ENCODE measurements around the gene GNG7. TPM values are rescaled to one million over a fixed set of nuclear protein-coding genes. Genes with fewer than 3 reads are reported as not detected.
A peak's percentile ranks its signal among the peaks of the same experiment; 100 is the strongest.
"Not testable (repeated sequence)": the region's sequence is repeated elsewhere in the genome, so short reads cannot be mapped to it uniquely, and the experiment has no call there.

The GNG7 gene
- total RNA-seq, 2 experiments from 2014 or later = 1.1 to 1.2 TPM

DNA sequence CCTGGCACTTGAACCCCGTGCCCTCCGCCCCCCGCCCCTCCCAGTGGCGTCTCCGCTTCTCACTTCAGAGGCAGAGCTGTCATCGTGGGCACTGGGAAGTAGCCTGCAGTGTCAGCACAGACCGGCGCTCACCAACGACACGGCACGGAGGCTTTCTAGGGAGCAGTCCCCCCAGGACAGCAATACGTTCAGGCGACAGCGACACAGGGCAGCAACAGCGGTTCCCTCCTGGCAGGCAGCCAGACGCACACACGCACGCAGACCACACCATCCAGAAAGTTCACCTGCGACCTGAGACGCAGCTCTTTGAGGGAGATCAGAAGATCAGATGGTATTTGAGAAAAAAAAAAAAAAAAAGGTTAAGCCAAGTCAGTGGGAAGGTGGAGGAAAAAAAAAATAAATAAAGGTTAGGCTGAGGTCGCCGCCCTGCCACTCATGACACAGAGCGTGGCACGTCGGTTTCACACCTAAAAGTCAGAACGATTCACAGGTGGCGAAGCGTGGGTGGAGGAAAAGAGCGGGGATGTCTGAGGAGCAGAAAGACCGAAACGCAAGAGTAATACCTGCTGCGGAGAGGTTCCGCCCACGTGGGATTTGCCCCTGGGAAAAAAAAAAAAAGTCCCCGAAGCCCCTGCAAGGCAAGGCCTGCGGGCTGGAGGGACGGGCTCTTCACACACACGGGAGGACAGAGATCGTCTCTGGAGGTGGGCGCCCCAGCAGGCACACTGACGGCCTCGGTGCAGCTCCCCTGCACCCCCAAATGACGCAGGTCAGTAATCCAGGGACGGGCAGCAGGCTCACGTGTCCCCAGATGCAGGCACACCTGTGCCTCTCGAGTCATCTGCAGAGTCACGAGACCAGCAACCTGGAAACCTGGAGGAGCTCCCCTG, 94.5 kb downstream of the GNG7 start:
- Mint-ChIP-seq H3K9me3 (ENCODE audit: low read depth) (no peaks in the 10 kb centered on the region), H3K4me3 (peak overlapping the region; percentile 65), H3K36me3 (ENCODE audit: low read depth) (peaks cover 4% of the 10 kb centered on the region), H3K27ac (peak overlapping the region; percentile 77), H3K27me3 (peaks cover 9% of the 10 kb centered on the region), H3K4me1 (peaks cover 40% of the 10 kb centered on the region)
- POLR2A ChIA-PET = interaction anchor here (0.6 to 4.8 kb wide), 6 partner anchors 9 to 167 kb away, joined by 3 to 55 read pairs (median 4); partner anchors contain the start of gene GADD45B
- CTCF ChIA-PET = interaction anchor here (0.7 to 5.0 kb wide), 10 partner anchors 9 to 147 kb away, joined by 3 to 65 read pairs (median 4); partner anchors contain the start of gene GADD45B
- intact Hi-C loops (cut with DNase I, micrococcal nuclease) = loop anchor here (1.0 to 5.0 kb wide), 5 partner anchors 9 to 132 kb away; partner anchors contain the start of gene GADD45B (in 1 of the 2)
- ATAC-seq (peak; percentile 76), DNase-seq (peak; percentile 96)

DNA sequence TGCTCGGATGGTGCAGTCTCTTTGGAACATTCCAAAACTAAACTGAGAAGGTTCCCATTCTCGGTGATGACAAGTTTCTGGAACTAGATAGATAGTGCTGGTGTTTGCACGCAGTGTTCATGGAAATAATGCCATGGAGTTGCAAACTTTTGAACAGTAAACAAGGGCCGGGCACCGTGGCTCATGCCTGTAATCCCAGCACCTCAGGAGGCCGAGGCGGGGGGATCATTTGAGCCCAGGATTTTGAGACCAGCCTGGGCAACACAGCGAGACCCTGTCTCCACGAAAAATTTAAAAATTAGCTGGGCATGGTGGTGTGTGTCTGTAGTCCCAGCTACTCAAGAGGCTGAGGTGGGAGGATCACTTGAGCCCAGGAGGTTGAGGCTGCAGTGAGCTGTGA, 95.7 kb downstream of the GNG7 start:
- not testable (repeated sequence) for H3K27me3 Mint-ChIP-seq; H3K27ac Mint-ChIP-seq; ATAC-seq; DNase-seq; H3K9me3 Mint-ChIP-seq (ENCODE audit: low read depth); H3K36me3 Mint-ChIP-seq (ENCODE audit: low read depth)
- POLR2A ChIA-PET = interaction anchor here (1.2 kb wide), 1 partner anchor 12 kb away, joined by 4 read pairs; no protein-coding TSS in a partner anchor
- H3K4me1 Mint-ChIP-seq = peaks cover 39% of the 10 kb centered on the region
- intact Hi-C loops (cut with DNase I, micrococcal nuclease) = loop anchor here in 1 of 2 experiments (5.0 kb wide), 1 partner anchor 54 kb away; no protein-coding TSS in a partner anchor
- CTCF ChIA-PET = interaction anchor here (1.4 to 5.0 kb wide), 2 partner anchors 130 to 133 kb away, joined by 6 to 65 read pairs; partner anchors contain the start of gene GADD45B
- peak overlapping the region; percentile 65 for H3K4me3 Mint-ChIP-seq

DNA sequence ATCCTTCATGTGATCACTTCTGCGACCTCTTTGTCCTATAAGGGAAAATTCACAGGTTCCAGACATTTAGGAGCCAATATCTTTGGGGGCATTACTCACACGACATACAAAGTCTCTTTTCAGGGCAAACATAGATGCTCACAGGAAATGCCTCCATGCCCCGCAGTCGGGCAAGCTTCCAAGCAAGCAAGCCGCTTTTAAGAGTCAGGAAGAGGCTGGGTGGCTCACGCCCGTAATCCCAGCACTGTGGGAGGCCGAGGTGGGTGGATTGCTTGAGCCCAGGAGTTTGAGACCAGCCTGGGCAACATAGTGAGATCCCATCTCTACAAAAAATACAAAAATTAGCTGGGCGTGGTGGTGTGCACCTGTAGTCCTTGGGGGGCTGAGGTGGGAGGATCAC, 96.6 kb downstream of the GNG7 start:
- DNase-seq; POLR2A ChIA-PET; ATAC-seq; H3K4me3 Mint-ChIP-seq; H3K9me3 Mint-ChIP-seq (ENCODE audit: low read depth); H3K36me3 Mint-ChIP-seq (ENCODE audit: low read depth); H3K27ac Mint-ChIP-seq; CTCF ChIA-PET: not testable (repeated sequence)
- peaks cover 12% of the 10 kb centered on the region for H3K27me3 Mint-ChIP-seq
- H3K4me1 Mint-ChIP-seq = peaks cover 36% of the 10 kb centered on the region
- intact Hi-C loops (cut with DNase I, micrococcal nuclease) = loop anchor here in 1 of 2 experiments (5.0 kb wide), 1 partner anchor 54 kb away; no protein-coding TSS in a partner anchor

DNA sequence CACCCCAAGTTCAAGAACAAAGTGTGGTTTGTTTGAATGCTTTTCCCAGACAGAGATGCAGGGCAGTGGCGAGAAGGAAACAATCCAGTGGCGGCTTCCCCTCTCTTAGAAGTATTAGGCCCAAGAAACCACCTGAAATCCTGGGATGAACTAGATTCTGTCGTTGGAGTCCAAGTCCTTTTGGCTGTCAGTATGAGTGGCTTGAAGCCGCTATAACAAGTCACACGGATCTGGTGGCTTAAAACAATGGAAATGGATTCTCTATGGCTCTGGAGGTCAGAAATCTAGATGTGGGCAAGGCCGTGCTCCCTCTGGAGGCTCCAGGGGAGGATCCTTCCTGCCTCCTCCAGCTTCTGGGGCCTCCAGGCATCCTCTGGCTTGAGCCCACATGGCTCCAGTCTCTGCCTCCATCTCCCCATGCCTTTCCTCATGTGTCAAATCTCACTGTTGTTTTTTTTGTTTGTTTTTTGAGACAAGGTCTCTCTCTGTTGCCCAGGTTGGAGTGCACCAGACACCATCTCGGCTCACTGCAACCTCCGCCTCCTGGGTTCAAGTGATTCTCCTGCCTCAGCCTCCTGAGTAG, 97.7 kb downstream of the GNG7 start:
- intact Hi-C loops (cut with DNase I, micrococcal nuclease) = loop anchor here in 1 of 2 experiments (5.0 kb wide), 1 partner anchor 53 kb away; no protein-coding TSS in a partner anchor
- Mint-ChIP-seq H3K27me3 (peaks cover 12% of the 10 kb centered on the region), H3K36me3 (ENCODE audit: low read depth) (peaks cover 5% of the 10 kb centered on the region), H3K4me1 (peaks cover 31% of the 10 kb centered on the region), H3K9me3 (ENCODE audit: low read depth) (no peaks in the 10 kb centered on the region), H3K27ac (no peak overlapping the region), H3K4me3 (no peak overlapping the region)
- ChIA-PET POLR2A (no interaction called here), CTCF (no interaction called here)
- ATAC-seq (no peak), DNase-seq (no peak)

DNA sequence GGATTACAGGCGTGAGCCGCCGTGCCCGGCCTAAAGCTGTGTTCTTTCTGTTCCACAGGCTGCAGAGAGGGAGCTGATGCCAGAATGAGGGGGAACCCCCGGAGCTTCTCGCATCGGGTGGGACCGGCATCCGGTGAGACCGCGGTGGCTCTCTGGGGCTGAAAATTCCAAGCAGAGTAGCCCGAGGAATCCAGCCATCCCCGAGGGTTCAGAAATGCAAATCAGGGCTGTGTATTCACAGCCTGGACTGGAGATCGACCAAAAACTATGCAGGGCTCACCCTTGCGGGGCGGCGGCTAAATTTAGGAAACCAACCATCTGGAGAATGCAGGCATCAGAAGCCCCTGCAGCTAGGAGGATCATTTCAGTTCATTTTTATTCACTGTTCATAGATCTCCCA, 99.2 kb downstream of the GNG7 start:
- DNase-seq (no peak), ATAC-seq (no peak)
- peaks cover 5% of the 10 kb centered on the region for H3K36me3 Mint-ChIP-seq (ENCODE audit: low read depth)
- ChIA-PET POLR2A (interaction anchor here (0.6 to 1.0 kb wide), 3 partner anchors 58 to 126 kb away, joined by 3 to 6 read pairs (median 6); no protein-coding TSS in a partner anchor), CTCF (interaction anchor here (0.6 kb wide), 1 partner anchor 16 kb away, joined by 3 read pairs; no protein-coding TSS in a partner anchor)
- H3K4me3 Mint-ChIP-seq = no peak overlapping the region
- H3K9me3 Mint-ChIP-seq (ENCODE audit: low read depth) = no peaks in the 10 kb centered on the region
- H3K4me1 Mint-ChIP-seq = peaks cover 29% of the 10 kb centered on the region
- intact Hi-C loops (cut with DNase I, micrococcal nuclease) = no loop called here
- no peak overlapping the region for H3K27ac Mint-ChIP-seq
- H3K27me3 Mint-ChIP-seq = peaks cover 8% of the 10 kb centered on the region

DNA sequence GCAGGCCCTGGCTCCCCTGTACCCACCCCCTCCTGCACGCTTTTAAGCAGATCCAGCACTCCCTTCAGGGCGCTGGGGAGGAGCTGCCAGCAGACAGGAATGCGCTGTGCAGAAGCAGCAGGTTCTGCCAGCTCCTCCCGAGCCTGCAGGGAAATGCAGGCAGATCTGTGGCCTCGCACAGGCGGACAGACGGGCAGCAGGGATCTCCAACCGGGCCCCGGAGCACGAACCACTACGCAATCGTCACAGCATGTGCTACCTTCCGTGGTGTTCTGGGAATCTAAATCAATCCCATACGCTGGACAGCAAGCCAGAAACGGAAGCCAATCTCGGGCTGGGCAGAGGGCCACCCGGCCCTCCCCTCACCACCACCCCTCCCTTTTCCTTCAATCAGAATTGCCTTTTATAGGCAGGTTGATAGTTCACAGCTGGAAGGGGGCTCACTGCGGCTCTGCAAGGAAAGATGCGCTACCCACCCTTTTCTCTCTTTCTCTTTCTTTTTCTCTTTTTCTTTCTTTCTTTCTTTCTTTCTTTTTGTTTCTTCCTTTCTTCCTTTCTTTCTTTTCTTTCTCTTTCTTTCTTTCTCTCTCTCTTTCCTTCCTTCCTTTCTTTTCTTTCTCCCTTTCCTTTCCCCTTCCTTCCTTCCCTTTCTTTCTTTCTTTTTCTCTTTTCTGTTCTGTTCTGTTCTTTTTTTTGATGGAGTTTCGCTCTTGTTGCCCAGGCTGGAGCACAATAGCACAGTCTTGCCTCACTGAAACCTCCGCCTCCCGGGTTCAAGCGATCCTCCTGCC, 99.9 kb downstream of the GNG7 start:
- no peak for DNase-seq
- ATAC-seq = no peak
- Mint-ChIP-seq H3K36me3 (ENCODE audit: low read depth) (peaks cover 5% of the 10 kb centered on the region), H3K9me3 (ENCODE audit: low read depth) (no peaks in the 10 kb centered on the region), H3K27me3 (peaks cover 8% of the 10 kb centered on the region), H3K4me1 (peaks cover 24% of the 10 kb centered on the region), H3K27ac (no peak overlapping the region), H3K4me3 (no peak overlapping the region)
- POLR2A ChIA-PET = interaction anchor here (0.6 to 1.0 kb wide), 2 partner anchors 59 to 125 kb away, joined by 3 to 6 read pairs; no protein-coding TSS in a partner anchor
- CTCF ChIA-PET = interaction anchor here (0.6 kb wide), 2 partner anchors 17 to 326 kb away, joined by 3 to 4 read pairs; no protein-coding TSS in a partner anchor
- intact Hi-C loops (cut with DNase I, micrococcal nuclease) = no loop called here

DNA sequence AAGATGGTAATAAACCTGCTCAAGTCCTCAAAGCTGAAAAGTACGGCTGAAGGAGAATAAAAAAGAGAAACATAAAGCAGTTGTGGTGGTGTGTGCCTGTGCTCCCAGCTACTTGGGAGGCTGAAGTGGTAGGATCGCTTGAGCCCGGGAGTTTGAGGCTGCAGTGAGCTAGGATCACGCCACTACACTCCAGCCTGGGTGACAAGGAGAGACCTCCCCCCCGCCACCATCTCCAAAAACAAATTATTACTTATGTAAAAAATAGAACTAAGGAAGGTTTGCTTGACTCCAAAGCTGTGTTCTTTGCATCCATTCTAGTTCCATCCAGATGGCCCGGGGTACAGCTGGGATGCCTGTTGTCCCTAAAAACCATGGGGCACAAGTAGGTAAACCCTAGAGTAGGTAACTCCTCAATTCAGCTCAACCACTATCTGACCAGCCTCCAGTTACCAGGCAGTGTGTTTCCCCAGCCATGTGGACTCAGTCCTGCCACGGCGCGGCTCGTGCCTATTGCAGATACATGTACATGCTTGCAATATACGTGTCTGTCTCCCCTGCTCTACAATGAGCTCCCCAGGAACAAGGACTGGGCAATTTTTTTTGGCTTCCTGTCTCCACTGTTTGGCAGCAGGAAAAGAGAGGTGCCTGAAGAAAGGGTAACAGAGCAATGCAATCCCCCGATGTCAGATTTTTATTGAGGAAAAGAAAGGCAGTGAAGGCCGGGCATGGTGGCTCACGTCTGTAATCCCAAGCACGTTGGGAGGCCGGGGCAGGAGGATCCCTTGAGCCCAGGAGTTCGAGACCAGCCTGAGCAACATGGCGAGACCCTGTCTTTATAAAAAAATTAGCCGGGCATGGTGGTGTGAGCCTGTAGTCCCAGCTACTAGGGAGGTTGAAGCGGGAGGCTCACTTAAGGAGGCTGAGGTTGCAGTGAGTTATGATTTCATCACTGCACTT, 101.3 kb downstream of the GNG7 start:
- H3K4me1 Mint-ChIP-seq = peaks cover 19% of the 10 kb centered on the region
- no peak overlapping the region for H3K27ac Mint-ChIP-seq
- no peak overlapping the region for H3K4me3 Mint-ChIP-seq
- intact Hi-C loops (cut with DNase I, micrococcal nuclease) = no loop called here
- ChIA-PET POLR2A (interaction anchor here (2.9 kb wide), 1 partner anchor 125 kb away, joined by 35 read pairs; the partner anchor contains the start of gene GADD45B), CTCF (interaction anchor here (1.1 to 4.0 kb wide), 3 partner anchors 9 to 125 kb away, joined by 4 to 24 read pairs (median 17); partner anchors contain the start of gene GADD45B)
- no peaks in the 10 kb centered on the region for H3K9me3 Mint-ChIP-seq (ENCODE audit: low read depth)
- H3K27me3 Mint-ChIP-seq = peaks cover 8% of the 10 kb centered on the region
- ATAC-seq (no peak), DNase-seq (no peak)
- H3K36me3 Mint-ChIP-seq (ENCODE audit: low read depth) = peaks cover 5% of the 10 kb centered on the region

DNA sequence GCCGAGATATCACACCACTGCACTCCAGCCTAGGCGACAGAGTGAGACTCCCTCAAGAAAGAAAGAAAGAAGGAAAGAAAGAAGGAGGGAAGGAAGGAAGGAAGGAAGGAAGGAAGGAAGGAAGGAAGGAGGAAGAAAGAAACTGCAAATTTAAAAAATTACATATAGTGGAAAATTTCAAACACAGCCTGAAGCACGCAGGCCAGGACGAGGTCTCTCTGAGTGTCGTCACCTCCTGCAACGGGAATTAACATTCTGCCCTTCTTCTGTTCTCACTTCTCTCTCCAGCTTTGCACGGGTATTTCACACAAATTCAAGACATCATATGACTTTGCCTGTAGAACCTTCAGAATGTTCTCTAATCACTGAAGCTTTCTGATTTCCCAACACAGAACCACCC, 108.2 kb downstream of the GNG7 start:
- Mint-ChIP-seq H3K4me3 (no peak overlapping the region), H3K36me3 (ENCODE audit: low read depth) (no peaks in the 10 kb centered on the region), H3K27me3 (peaks cover 4% of the 10 kb centered on the region), H3K9me3 (ENCODE audit: low read depth) (no peaks in the 10 kb centered on the region), H3K4me1 (peaks cover 11% of the 10 kb centered on the region), H3K27ac (no peak overlapping the region)
- intact Hi-C loops (cut with DNase I, micrococcal nuclease) = no loop called here
- POLR2A ChIA-PET = interaction anchor here (1.3 kb wide), 1 partner anchor 12 kb away, joined by 3 read pairs; no protein-coding TSS in a partner anchor
- ATAC-seq (no peak), DNase-seq (no peak)
- CTCF ChIA-PET = interaction anchor here (0.7 to 1.1 kb wide), 2 partner anchors 12 to 43 kb away, joined by 3 to 4 read pairs; no protein-coding TSS in a partner anchor

DNA sequence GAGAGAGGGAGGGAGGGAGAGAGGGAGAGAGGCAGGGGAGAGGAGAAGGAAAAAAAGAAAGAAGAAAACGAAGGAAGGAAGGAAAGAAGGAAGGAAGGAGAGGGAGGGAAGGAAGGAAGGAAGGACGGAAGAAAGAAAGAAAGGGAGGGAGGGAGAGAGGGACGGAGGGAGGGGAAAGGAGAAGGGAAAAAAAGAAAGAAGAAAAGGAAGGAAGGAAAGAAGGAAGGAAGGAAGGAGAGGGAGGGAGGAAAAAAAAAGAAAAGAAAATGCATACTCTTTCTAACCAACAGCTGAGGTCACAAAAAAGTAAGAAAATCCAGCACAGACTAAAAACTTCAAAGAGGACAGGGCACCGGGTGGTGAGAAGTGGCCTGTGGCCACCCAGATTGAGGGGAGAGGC, 109.7 kb downstream of the GNG7 start:
- CTCF ChIA-PET = no interaction called here
- H3K4me3 Mint-ChIP-seq = no peak overlapping the region
- ATAC-seq = no peak
- POLR2A ChIA-PET = no interaction called here
- intact Hi-C loops (cut with DNase I, micrococcal nuclease) = no loop called here
- H3K36me3 Mint-ChIP-seq (ENCODE audit: low read depth) = no peaks in the 10 kb centered on the region
- DNase-seq = no peak
- no peaks in the 10 kb centered on the region for H3K4me1 Mint-ChIP-seq
- H3K27ac Mint-ChIP-seq = no peak overlapping the region
- peaks cover 4% of the 10 kb centered on the region for H3K27me3 Mint-ChIP-seq
- no peaks in the 10 kb centered on the region for H3K9me3 Mint-ChIP-seq (ENCODE audit: low read depth)
